Karpas-422 (cell line): ENCODE results near the gene CIROP. TPM values are rescaled to one million over a fixed set of nuclear protein-coding genes. Genes with fewer than 3 reads are reported as not detected.

Source experiments
- DNase-seq: peaks from one replicate; pipeline ENCODE4 v3.0.0-alpha.2; 2015
- H2AFZ ChIP-seq: fragments of 200-600 bp; sonication (generic); 2 replicates; pipeline ENCODE4 v1.6.1; 2014; ENCODE audit warnings: antibody characterized with exemption, low read length, mixed read lengths
- H3K27ac ChIP-seq: fragments of 200-600 bp; sonication (generic); 2 replicates; pipeline ENCODE4 v1.5.1; 2014; ENCODE audit warnings: mild to moderate bottlenecking, low read length, moderate library complexity
- H3K27me3 ChIP-seq: fragments of 200-600 bp; sonication (generic); 2 replicates; pipeline ENCODE4 v1.6.1; 2014; ENCODE audit warnings: low read length, mixed read lengths
- H3K36me3 ChIP-seq: fragments of 200-600 bp; sonication (generic); 2 replicates; pipeline ENCODE4 v1.6.1; 2014; ENCODE audit warnings: low read length, mixed read lengths; ENCODE audit not compliant: insufficient read depth
- H3K4me1 ChIP-seq: fragments of 200-600 bp; sonication (generic); 2 replicates; pipeline ENCODE4 v1.6.1; 2014; ENCODE audit warnings: mild to moderate bottlenecking, low read length, mixed read lengths
- H3K4me2 ChIP-seq: fragments of 200-600 bp; sonication (generic); 2 replicates; pipeline ENCODE4 v1.6.1; 2014; ENCODE audit warnings: low read length, low read depth, mild to moderate bottlenecking; ENCODE audit not compliant: poor library complexity, severe bottlenecking
- H3K4me3 ChIP-seq: fragments of 200-600 bp; sonication (generic); 2 replicates; pipeline ENCODE4 v1.5.1; 2014; ENCODE audit warnings: mild to moderate bottlenecking, antibody characterized with exemption, low read length, mixed read lengths
- H3K79me2 ChIP-seq: fragments of 200-600 bp; sonication (generic); 2 replicates; pipeline ENCODE4 v1.6.1; 2014; ENCODE audit warnings: mild to moderate bottlenecking, low read length, mixed read lengths
- H3K9ac ChIP-seq: fragments of 200-600 bp; sonication (generic); 2 replicates; pipeline ENCODE4 v1.6.0; 2014; ENCODE audit warnings: low read length
- H3K9me2 ChIP-seq: fragments of 200-600 bp; sonication (generic), shearing (Covaris generic); replicated peaks from 2 replicates; pipeline ENCODE4 v1.6.0; 2014; ENCODE audit warnings: mild to moderate bottlenecking, low read length, moderate library complexity; ENCODE audit not compliant: insufficient read depth
- H3K9me3 ChIP-seq: fragments of 300-700, 200-600 bp; sonication (generic); 2 replicates; pipeline ENCODE4 v1.6.1; 2014; ENCODE audit warnings: low read length, mixed read lengths
- H4K20me1 ChIP-seq: fragments of 200-600 bp; sonication (generic); 2 replicates; pipeline ENCODE4 v1.6.1; 2014; ENCODE audit warnings: mild to moderate bottlenecking, antibody characterized with exemption, low read length, low read depth; ENCODE audit not compliant: insufficient read depth
- total RNA-seq: library from RNA; depleted of rRNA; stranded (reverse); fragments of >200 nt; shearing (Covaris generic); gene quantifications from 2 replicates; pipeline ENCODE4 v1.2.3, GENCODE V29; 2014; ENCODE audit warnings: low replicate concordance

Gene CIROP
- total RNA-seq, 1 experiment from 2014 or later, result not detected

DNA sequence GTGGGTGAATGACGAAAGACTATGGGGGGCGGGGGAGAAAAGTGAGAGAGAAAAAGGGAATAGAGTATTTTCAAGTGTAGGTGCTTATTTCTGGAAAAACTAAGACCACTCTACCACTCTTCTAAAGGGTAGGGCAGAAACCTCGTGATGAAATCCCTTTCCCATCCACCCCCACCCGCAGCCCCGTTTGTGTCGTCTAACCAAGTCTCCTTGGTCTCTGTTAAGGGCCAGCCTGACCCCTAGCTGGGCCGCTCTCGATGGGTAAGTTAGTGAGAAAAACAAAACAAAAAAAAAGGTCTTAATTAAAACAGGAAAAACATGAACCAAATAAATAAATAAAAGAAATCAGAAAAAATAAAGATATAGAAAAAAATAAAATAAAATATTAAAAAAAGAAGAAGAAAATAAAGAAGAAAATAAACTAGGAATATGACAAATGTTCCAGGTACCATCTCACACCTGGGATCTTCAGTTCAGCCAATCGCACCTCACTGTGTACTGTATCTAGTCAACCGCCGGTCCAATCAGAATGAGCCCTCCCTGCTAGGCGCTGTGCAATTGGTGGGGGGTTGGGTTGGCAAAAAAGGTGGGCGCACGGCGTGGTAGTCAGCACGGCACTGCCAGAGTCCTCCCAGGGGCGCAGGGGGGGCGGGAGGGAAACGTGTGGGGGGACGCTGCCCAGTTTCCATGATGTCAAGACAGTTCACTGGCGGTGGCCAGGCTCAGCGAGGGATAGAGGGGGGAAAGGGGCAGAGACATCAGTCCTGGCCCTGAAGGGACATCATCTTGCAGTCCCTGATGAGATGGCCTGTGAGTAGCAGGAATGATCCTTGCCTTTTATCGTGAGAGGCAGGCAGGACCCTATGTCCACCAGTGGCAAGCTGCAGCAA lies 37.7 kb downstream of the CIROP start:
- Histone ChIP-seq H3K4me2 (no peak overlapping the region), H3K9ac (no peak overlapping the region), H3K4me3 (no peak overlapping the region), H3K9me3 (no peaks in the 10 kb centered on the region), H3K4me1 (peaks cover 28% of the 10 kb centered on the region), H2AFZ (no peak overlapping the region), H3K27me3 (no peaks in the 10 kb centered on the region), H3K27ac (no peak overlapping the region), H3K79me2 (peaks cover 50% of the 10 kb centered on the region), H3K36me3 (peaks cover 55% of the 10 kb centered on the region), H4K20me1 (peaks cover 17% of the 10 kb centered on the region), H3K9me2 (no peaks in the 10 kb centered on the region)
- DNase-seq, result no peak

DNA sequence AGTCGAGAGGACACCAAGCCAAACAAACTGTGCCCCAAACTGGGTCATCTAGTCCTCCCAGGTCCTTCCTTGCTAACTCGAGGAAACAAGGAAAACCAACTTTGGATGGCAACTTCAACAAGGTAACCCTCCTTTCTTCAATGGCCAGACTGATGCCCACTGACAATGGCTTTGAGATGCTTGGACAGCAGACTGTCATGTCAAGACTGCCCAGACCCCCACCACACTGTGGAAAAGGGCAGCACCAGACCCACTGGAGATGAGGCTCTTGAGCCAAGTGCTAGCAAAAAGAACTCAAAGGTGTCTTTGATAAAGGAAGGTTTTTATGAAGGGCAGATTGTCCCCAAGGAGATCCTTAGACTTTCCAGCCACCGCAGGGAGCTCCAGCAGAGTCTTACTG lies 38.4 kb downstream of the CIROP start:
- no peak overlapping the region for H3K27ac ChIP-seq
- no peaks in the 10 kb centered on the region for H3K9me3 ChIP-seq
- H3K4me1 ChIP-seq, result peaks cover 21% of the 10 kb centered on the region
- no peaks in the 10 kb centered on the region for H3K9me2 ChIP-seq
- no peak overlapping the region for H3K4me2 ChIP-seq
- H3K36me3 ChIP-seq, result peaks cover 57% of the 10 kb centered on the region
- no peak overlapping the region for H3K9ac ChIP-seq
- peaks cover 17% of the 10 kb centered on the region for H4K20me1 ChIP-seq
- H3K79me2 ChIP-seq, result peaks cover 50% of the 10 kb centered on the region
- no peak overlapping the region for H3K4me3 ChIP-seq
- no peak for DNase-seq
- H2AFZ ChIP-seq, result no peak overlapping the region
- H3K27me3 ChIP-seq, result no peaks in the 10 kb centered on the region

DNA sequence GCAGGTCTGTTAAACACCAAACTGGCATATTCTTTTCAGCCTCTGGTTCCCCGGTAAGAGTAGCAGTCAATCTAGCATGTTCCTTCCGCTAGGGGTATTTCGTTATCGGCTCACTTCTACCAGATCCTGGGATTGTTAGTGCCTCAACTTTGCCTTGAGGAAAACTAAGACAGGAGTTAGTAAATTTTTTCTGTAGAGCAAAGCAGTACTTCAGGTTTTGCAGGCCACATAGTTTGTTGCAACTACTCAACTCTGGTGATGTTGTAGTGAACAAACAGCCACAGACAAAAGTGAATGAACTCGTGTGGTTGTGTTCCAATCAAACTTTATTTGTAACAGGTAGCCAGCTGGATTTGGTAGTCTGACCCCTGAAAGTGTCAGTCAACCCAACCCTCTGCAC lies 41.2 kb downstream of the CIROP start:
- no peaks in the 10 kb centered on the region for H3K9me2 ChIP-seq
- H3K9ac ChIP-seq, result no peak overlapping the region
- peaks cover 26% of the 10 kb centered on the region for H3K79me2 ChIP-seq
- H3K4me1 ChIP-seq, result peaks cover 3% of the 10 kb centered on the region
- H3K4me3 ChIP-seq, result no peak overlapping the region
- H4K20me1 ChIP-seq, result peaks cover 20% of the 10 kb centered on the region
- peaks cover 65% of the 10 kb centered on the region for H3K36me3 ChIP-seq
- DNase-seq, result no peak
- no peaks in the 10 kb centered on the region for H3K9me3 ChIP-seq
- H3K27me3 ChIP-seq, result no peaks in the 10 kb centered on the region
- no peak overlapping the region for H3K27ac ChIP-seq
- no peak overlapping the region for H2AFZ ChIP-seq
- H3K4me2 ChIP-seq, result no peak overlapping the region

DNA sequence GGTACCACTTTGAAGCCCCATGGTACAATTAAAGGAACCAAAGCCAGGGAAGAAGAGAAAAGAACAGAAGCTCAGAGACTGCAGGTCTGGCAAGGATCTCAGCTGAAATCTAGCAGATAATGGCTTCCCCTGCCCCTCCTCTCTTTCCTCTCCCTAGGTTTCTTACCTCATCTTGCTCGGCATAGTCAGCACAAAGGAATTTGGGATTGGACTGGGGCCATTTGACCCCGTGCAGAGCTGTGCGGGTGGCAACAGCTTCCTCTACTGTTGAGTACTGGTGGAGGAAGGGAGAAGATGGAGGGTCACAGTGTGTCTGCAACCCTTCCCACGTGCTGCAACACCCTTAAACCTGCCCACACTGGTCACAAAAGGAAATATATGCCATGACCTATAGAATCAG lies 42.8 kb downstream of the CIROP start:
- no peak for DNase-seq

DNA sequence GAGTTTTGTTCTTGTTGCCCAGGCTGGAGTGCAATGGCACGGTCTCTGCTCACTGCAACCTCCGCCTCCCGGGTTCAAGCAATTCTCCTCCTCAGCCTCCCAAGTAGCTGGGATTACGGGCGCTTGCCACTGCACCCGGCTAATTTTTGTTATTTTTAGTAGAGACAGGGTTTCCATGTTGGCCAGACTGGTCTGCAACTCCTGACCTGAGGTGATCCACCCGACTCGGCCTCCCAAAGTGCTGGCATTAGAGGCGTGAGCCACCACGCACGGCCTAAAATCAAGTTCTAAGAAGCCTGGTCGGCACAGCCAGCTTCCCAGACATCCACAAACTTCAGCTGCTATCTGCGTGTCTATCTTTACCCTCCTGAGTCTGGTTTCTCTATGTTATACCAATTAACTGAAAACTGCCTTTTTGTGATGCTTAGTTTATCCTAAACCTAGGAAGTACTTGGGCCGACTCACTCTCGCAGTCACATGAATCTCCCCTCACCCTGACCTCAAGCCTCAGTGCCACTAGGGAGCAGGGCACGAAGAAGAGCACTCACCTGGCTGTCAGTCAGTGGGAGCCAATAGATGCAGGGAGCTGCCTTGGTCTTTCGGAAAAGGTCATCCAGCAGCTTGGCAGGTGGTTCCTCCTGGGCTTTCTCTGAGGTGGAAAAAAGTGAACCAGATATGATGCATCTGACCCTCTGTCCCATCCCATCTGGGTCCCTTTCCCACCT lies 44.1 kb downstream of the CIROP start:
- no peak for DNase-seq
- Histone ChIP-seq H3K4me1 (peaks cover 19% of the 10 kb centered on the region), H3K9me2 (no peaks in the 10 kb centered on the region), H3K27me3 (no peaks in the 10 kb centered on the region), H3K79me2 (peaks cover 3% of the 10 kb centered on the region; the same call in 1 of the 2 replicates), H3K9ac (no peak overlapping the region), H3K4me3 (no peak overlapping the region), H3K36me3 (peaks cover 41% of the 10 kb centered on the region), H3K4me2 (no peak overlapping the region), H4K20me1 (peaks cover 9% of the 10 kb centered on the region), H3K9me3 (no peaks in the 10 kb centered on the region), H2AFZ (no peak overlapping the region), H3K27ac (no peak overlapping the region)

More for the DNA sequence above, 42.8 kb downstream of the CIROP start:
- no peaks in the 10 kb centered on the region for H3K9me2 ChIP-seq
- H3K9me3 ChIP-seq, result no peaks in the 10 kb centered on the region
- no peaks in the 10 kb centered on the region for H3K27me3 ChIP-seq
- no peak overlapping the region for H3K9ac ChIP-seq
- peaks cover 14% of the 10 kb centered on the region for H3K79me2 ChIP-seq
- peaks cover 8% of the 10 kb centered on the region for H4K20me1 ChIP-seq
- H3K4me1 ChIP-seq, result peaks cover 10% of the 10 kb centered on the region
- no peak overlapping the region for H3K27ac ChIP-seq
- H2AFZ ChIP-seq, result no peak overlapping the region
- H3K36me3 ChIP-seq, result peaks cover 53% of the 10 kb centered on the region
- no peak overlapping the region for H3K4me3 ChIP-seq
- H3K4me2 ChIP-seq, result no peak overlapping the region

DNA sequence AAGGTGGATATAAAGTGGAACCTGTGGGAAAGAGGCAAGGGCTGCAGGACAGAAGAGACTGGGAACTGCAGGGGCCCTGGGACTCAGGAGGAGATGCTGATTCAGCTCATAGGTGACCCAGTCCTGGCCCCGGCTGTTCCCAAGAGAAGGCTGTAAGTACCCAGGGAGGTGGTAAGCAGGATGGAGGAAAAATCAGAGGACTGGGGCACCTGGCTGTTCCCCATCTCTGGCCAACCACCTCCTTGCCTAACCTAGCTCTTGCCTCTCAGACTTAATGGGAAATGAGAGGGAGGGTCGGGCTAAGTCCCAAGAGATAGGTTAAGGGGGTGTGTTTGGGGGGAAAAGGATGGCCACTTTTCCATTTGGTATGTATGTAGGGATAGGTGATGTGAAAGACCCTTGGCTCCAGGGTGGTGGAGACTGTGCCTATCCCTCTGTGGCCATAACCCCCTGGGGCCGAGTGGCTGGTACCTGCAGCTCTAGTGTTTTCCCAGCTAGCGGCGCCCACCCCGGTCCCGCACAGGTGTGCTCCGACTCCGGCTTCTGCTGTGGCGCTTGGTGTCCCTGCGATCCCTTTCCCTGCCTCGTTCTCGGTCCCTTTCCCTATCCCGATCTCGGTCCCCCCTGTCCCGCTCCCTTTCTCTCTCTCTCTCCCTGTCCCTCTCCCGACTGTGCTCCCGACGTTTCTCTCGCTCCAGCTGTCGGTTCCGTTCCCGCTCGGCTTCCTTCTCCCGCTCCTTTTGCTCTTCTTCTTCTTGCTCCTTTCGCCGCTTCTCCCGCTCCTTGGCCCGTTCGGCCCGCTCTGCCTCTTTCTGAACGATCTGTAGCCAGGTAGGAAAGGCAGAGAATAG lies 45.9 kb downstream of the CIROP start:
- no peak for DNase-seq
- no peaks in the 10 kb centered on the region for H3K9me3 ChIP-seq
- no peak overlapping the region for H3K9ac ChIP-seq
- peaks cover 9% of the 10 kb centered on the region for H4K20me1 ChIP-seq
- H2AFZ ChIP-seq, result no peak overlapping the region
- H3K4me1 ChIP-seq, result peaks cover 19% of the 10 kb centered on the region
- H3K27ac ChIP-seq, result no peak overlapping the region
- H3K4me2 ChIP-seq, result no peak overlapping the region
- H3K27me3 ChIP-seq, result no peaks in the 10 kb centered on the region
- H3K79me2 ChIP-seq, result no peaks in the 10 kb centered on the region
- peaks cover 29% of the 10 kb centered on the region for H3K36me3 ChIP-seq
- no peaks in the 10 kb centered on the region for H3K9me2 ChIP-seq
- H3K4me3 ChIP-seq, result no peak overlapping the region

DNA sequence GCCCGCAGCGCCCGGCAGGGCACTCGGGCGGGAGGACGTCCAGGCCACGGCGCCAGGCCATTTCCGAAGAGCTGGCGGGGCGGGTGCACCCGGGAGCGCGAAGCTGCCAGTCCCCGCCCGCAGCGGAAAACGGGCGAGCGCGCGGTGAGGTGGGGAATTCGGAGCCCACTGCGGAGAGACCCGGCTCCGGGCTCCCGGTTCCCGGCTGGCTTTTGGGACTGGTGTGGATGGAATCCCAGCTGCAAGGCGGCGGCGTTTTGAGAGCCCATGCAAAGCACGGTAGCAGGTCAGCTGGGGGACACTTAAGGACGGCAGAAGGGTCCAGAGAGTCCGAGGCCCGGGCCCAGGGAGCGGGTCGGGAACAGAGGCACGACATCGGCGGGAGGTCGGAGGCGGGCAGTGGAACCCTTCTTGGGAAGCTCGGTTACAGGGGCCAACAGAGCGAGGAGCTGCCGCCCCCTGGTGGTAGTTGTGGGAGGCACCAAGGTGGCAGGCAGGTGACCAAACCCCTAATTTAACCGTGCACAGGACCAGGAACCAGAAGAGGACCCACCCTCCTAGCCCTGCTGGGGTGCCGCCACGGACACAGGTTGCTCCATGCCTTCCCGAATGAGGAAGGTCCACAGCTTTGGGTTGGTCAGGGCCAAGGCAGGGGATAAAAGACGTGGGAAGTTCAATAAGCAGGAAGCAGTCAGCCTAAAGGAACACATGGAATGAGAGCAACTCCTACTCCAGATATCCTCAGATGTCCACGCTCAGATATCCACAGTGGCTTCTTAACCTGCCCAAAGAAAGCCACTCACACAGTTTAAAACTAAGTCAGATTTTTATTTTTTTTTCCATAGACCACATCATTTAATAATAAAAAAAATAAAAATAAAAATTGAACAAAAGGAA lies 46.8 kb downstream of the CIROP start:
- no peak overlapping the region for H2AFZ ChIP-seq
- peaks cover 19% of the 10 kb centered on the region for H3K4me1 ChIP-seq
- peak overlapping the region; percentile 70 for H3K9ac ChIP-seq
- peaks cover 9% of the 10 kb centered on the region for H4K20me1 ChIP-seq
- no peak overlapping the region for H3K27ac ChIP-seq
- H3K79me2 ChIP-seq, result no peaks in the 10 kb centered on the region
- H3K9me2 ChIP-seq, result no peaks in the 10 kb centered on the region
- H3K4me2 ChIP-seq, result peak overlapping the region; percentile 94
- H3K27me3 ChIP-seq, result no peaks in the 10 kb centered on the region
- DNase-seq, result peak; percentile 96
- no peaks in the 10 kb centered on the region for H3K9me3 ChIP-seq
- H3K4me3 ChIP-seq, result peak overlapping the region; percentile 71
- peaks cover 21% of the 10 kb centered on the region for H3K36me3 ChIP-seq
